Measurements from ENCODE around the gene GRAMD1B. TPM values are rescaled to one million over a fixed set of nuclear protein-coding genes. Genes with fewer than 3 reads are reported as not detected.

The GRAMD1B gene
- total RNA-seq, 5 donors from 2014 or later (not counting 1 experiment from before 2014, with no cell fraction given) = 8.6 to 15.6 (median 10.5) TPM

DNA sequence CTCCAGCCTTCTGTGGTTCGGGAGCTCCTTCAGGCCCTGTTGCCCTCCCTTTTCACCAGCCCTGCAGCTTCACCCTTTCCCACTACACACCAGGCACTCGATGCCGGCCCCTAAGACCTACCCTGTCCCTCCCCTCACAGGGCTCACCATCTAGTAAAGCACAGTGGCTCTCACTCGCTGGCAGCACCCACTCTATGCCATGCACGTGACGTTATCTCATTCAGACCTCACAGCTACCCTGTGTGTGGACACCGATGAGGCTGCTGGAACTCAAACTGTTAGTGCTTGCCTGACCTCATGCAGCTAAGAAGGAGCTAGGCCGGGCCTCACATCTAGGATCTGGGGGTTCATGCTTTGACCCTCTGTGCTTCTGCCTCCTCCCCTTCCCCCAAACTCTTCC, 178.9 kb downstream of the GRAMD1B start:
- H3K27ac Mint-ChIP-seq = no peak overlapping the region
- peaks cover 44% of the 10 kb centered on the region for H3K36me3 Mint-ChIP-seq

GRCh38 chr11:123611698-123612097, 181.6 kb downstream of the GRAMD1B start:
- H3K4me3 ChIP-seq (ENCODE audit: control insufficient read depth in 1 of 2, extremely low read depth in 1 of 2, low read length in 1 of 2) = no peak overlapping the region
- H3K27ac ChIP-seq (ENCODE audit: low read length) = no peak overlapping the region
- H3K27me3 ChIP-seq (replicated peaks in 1 of 2; ENCODE audit: control insufficient read depth in 2 of 2, extremely low read depth in 1 of 2, insufficient read depth in 2 of 2, low read length in 1 of 2) = no peaks in the 10 kb centered on the region
- Mint-ChIP-seq H3K27me3 (no peaks in the 10 kb centered on the region), H3K9me3 (no peaks in the 10 kb centered on the region), H3K27ac (no peak overlapping the region), H3K4me3 (no peak overlapping the region), H3K36me3 (peaks cover 56% of the 10 kb centered on the region), H3K4me1 (no peaks in the 10 kb centered on the region)
- peaks cover 8 to 47% of the 10 kb centered on the region in 2 donors for H3K36me3 ChIP-seq (ENCODE audit: control insufficient read depth in 2 of 2, extremely low read depth in 1 of 2, insufficient read depth in 1 of 2, low read length in 1 of 2)
- H3K4me1 ChIP-seq (ENCODE audit: control insufficient read depth in 1 of 2, extremely low read depth in 1 of 2, insufficient read depth in 2 of 2, low read length in 2 of 2) = no peaks in the 10 kb centered on the region
- no peak for ATAC-seq (replicated peaks in 1 of 4)
- CTCF ChIA-PET = no interaction called here
- POLR2A ChIA-PET = interaction anchor here in 1 of 2 donors (0.5 kb wide), 1 partner anchor 77 kb away, joined by 4 read pairs; no protein-coding TSS in a partner anchor
- no peak for DNase-seq
- no peaks in the 10 kb centered on the region for H3K9me3 ChIP-seq
- WGBS (ENCODE audit: insufficient coverage) = 96% methylated on average over 4 of the region's 4 CpGs

More for the DNA sequence above, 178.9 kb downstream of the GRAMD1B start:
- no peak for DNase-seq
- no peaks in the 10 kb centered on the region for H3K27me3 ChIP-seq (replicated peaks in 1 of 2; ENCODE audit: control insufficient read depth in 2 of 2, extremely low read depth in 1 of 2, insufficient read depth in 2 of 2, low read length in 1 of 2)
- CTCF ChIA-PET = interaction anchor here in 1 of 2 donors (1.0 kb wide), 1 partner anchor 32 kb away, joined by 3 read pairs; no protein-coding TSS in a partner anchor
- Mint-ChIP-seq H3K4me3 (no peak overlapping the region), H3K27me3 (no peaks in the 10 kb centered on the region), H3K9me3 (no peaks in the 10 kb centered on the region), H3K4me1 (no peaks in the 10 kb centered on the region)
- no peak overlapping the region for H3K4me3 ChIP-seq (ENCODE audit: control insufficient read depth in 1 of 2, extremely low read depth in 1 of 2, low read length in 1 of 2)
- ATAC-seq (replicated peaks in 1 of 4) = no peak
- POLR2A ChIA-PET = no interaction called here
- H3K27ac ChIP-seq (ENCODE audit: low read length) = no peak overlapping the region
- WGBS (ENCODE audit: insufficient coverage) = 96% methylated on average over 8 of the region's 8 CpGs
- no peaks in the 10 kb centered on the region for H3K4me1 ChIP-seq (ENCODE audit: control insufficient read depth in 1 of 2, extremely low read depth in 1 of 2, insufficient read depth in 2 of 2, low read length in 2 of 2)
- H3K36me3 ChIP-seq (ENCODE audit: control insufficient read depth in 2 of 2, extremely low read depth in 1 of 2, insufficient read depth in 1 of 2, low read length in 1 of 2) = peaks cover 9 to 44% of the 10 kb centered on the region in 2 donors
- no peaks in the 10 kb centered on the region for H3K9me3 ChIP-seq

GRCh38 chr11:123616505-123617198, 186.6 kb downstream of the GRAMD1B start:
- CTCF ChIA-PET = interaction anchor here in 1 of 2 donors (0.6 kb wide), 1 partner anchor 316 kb away, joined by 3 read pairs; no protein-coding TSS in a partner anchor
- Mint-ChIP-seq H3K27me3 (no peaks in the 10 kb centered on the region), H3K36me3 (peaks cover 57% of the 10 kb centered on the region), H3K9me3 (no peaks in the 10 kb centered on the region), H3K4me1 (no peaks in the 10 kb centered on the region), H3K4me3 (no peak overlapping the region), H3K27ac (no peak overlapping the region)
- Histone ChIP-seq H3K4me3 (ENCODE audit: control insufficient read depth in 1 of 2, extremely low read depth in 1 of 2, low read length in 1 of 2) (no peak overlapping the region), H3K27me3 (replicated peaks in 1 of 2; ENCODE audit: control insufficient read depth in 2 of 2, extremely low read depth in 1 of 2, insufficient read depth in 2 of 2, low read length in 1 of 2) (no peaks in the 10 kb centered on the region), H3K4me1 (ENCODE audit: control insufficient read depth in 1 of 2, extremely low read depth in 1 of 2, insufficient read depth in 2 of 2, low read length in 2 of 2) (no peaks in the 10 kb centered on the region), H3K36me3 (ENCODE audit: control insufficient read depth in 2 of 2, extremely low read depth in 1 of 2, insufficient read depth in 1 of 2, low read length in 1 of 2) (peaks cover 6 to 31% of the 10 kb centered on the region in 2 donors), H3K27ac (ENCODE audit: low read length) (no peak overlapping the region), H3K9me3 (no peaks in the 10 kb centered on the region)
- WGBS (ENCODE audit: insufficient coverage) = 97% methylated on average over 8 of the region's 11 CpGs
- POLR2A ChIA-PET = interaction anchor here (0.6 kb wide), 2 partner anchors 106 to 584 kb away, joined by 3 to 5 read pairs; no protein-coding TSS in a partner anchor
- ATAC-seq (replicated peaks in 1 of 4) = no peak
- DNase-seq = no peak

GRCh38 chr11:123622576-123622975, 192.5 kb downstream of the GRAMD1B start:
- H3K27ac ChIP-seq (ENCODE audit: low read length) = no peak overlapping the region
- H3K27me3 Mint-ChIP-seq = no peaks in the 10 kb centered on the region
- peaks cover 8 to 10% of the 10 kb centered on the region in 2 donors for H3K36me3 ChIP-seq (ENCODE audit: control insufficient read depth in 2 of 2, extremely low read depth in 1 of 2, insufficient read depth in 1 of 2, low read length in 1 of 2)
- no peak overlapping the region for H3K4me3 ChIP-seq (ENCODE audit: control insufficient read depth in 1 of 2, extremely low read depth in 1 of 2, low read length in 1 of 2)
- no peaks in the 10 kb centered on the region for H3K4me1 ChIP-seq (ENCODE audit: control insufficient read depth in 1 of 2, extremely low read depth in 1 of 2, insufficient read depth in 2 of 2, low read length in 2 of 2)
- ATAC-seq (replicated peaks in 1 of 4) = no peak
- no peaks in the 10 kb centered on the region for H3K9me3 Mint-ChIP-seq
- DNase-seq = no peak
- ChIA-PET CTCF (no interaction called here), POLR2A (no interaction called here)
- H3K36me3 Mint-ChIP-seq = peaks cover 45% of the 10 kb centered on the region
- WGBS (ENCODE audit: insufficient coverage) = no CpG with 5 or more reads among the region's 9 CpGs
- H3K9me3 ChIP-seq = no peaks in the 10 kb centered on the region
- H3K27ac Mint-ChIP-seq = no peak overlapping the region
- H3K4me3 Mint-ChIP-seq = no peak overlapping the region
- H3K4me1 Mint-ChIP-seq = no peaks in the 10 kb centered on the region
- no peaks in the 10 kb centered on the region for H3K27me3 ChIP-seq (replicated peaks in 1 of 2; ENCODE audit: control insufficient read depth in 2 of 2, extremely low read depth in 1 of 2, insufficient read depth in 2 of 2, low read length in 1 of 2)

DNA sequence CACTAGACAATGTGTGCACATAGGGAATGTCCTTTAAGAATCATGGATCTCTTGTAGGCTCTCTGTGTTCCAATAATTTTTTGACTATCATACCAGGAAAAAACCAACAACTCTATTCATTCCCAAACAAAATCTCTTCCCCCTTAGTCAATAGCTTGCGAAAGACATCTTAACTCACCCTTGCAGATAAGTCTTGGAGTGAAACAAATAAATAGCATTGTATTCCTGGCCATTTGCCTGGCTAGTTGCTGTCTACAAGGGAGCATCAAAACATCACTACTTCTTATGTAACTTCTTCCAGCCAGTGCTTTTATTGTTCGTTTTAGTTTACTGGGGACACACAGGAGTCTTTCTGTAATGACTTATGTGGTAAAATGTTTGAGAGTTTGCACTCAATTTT, 194.9 kb downstream of the GRAMD1B start:
- Histone ChIP-seq H3K4me1 (ENCODE audit: control insufficient read depth in 1 of 2, extremely low read depth in 1 of 2, insufficient read depth in 2 of 2, low read length in 2 of 2) (no peaks in the 10 kb centered on the region), H3K9me3 (no peaks in the 10 kb centered on the region), H3K4me3 (ENCODE audit: control insufficient read depth in 1 of 2, extremely low read depth in 1 of 2, low read length in 1 of 2) (no peak overlapping the region), H3K36me3 (ENCODE audit: control insufficient read depth in 2 of 2, extremely low read depth in 1 of 2, insufficient read depth in 1 of 2, low read length in 1 of 2) (peaks cover 0 to 7% of the 10 kb centered on the region in 2 donors), H3K27ac (ENCODE audit: low read length) (no peak overlapping the region), H3K27me3 (replicated peaks in 1 of 2; ENCODE audit: control insufficient read depth in 2 of 2, extremely low read depth in 1 of 2, insufficient read depth in 2 of 2, low read length in 1 of 2) (no peaks in the 10 kb centered on the region)
- POLR2A ChIA-PET = no interaction called here
- CTCF ChIA-PET = no interaction called here
- Mint-ChIP-seq H3K4me3 (no peak overlapping the region), H3K4me1 (no peaks in the 10 kb centered on the region), H3K36me3 (peaks cover 24% of the 10 kb centered on the region), H3K9me3 (no peaks in the 10 kb centered on the region), H3K27ac (no peak overlapping the region), H3K27me3 (peaks cover under 1 to 3% of the 10 kb centered on the region in 2 donors)
- WGBS (ENCODE audit: insufficient coverage) = no CpG with 5 or more reads among the region's 2 CpGs
- DNase-seq = no peak
- ATAC-seq (replicated peaks in 1 of 4) = no peak

- ChIA-PET CTCF (interaction anchor here in 1 of 2 donors (0.8 kb wide), 1 partner anchor 78 kb away, joined by 3 read pairs; no protein-coding TSS in a partner anchor), POLR2A (interaction anchor here in 1 of 2 donors (0.7 kb wide), 1 partner anchor 63 kb away, joined by 3 read pairs; no protein-coding TSS in a partner anchor)
- Mint-ChIP-seq H3K36me3 (peaks cover 13% of the 10 kb centered on the region), H3K4me3 (no peak overlapping the region), H3K9me3 (no peaks in the 10 kb centered on the region), H3K27me3 (peaks cover 8 to 10% of the 10 kb centered on the region in 2 donors), H3K27ac (no peak overlapping the region), H3K4me1 (no peaks in the 10 kb centered on the region)
- ATAC-seq (replicated peaks in 1 of 4) = no peak
- Histone ChIP-seq H3K27me3 (replicated peaks in 1 of 2; ENCODE audit: control insufficient read depth in 2 of 2, extremely low read depth in 1 of 2, insufficient read depth in 2 of 2, low read length in 1 of 2) (peaks cover 0 to 3% of the 10 kb centered on the region in 2 experiments), H3K4me3 (ENCODE audit: control insufficient read depth in 1 of 2, extremely low read depth in 1 of 2, low read length in 1 of 2) (no peak overlapping the region), H3K36me3 (ENCODE audit: control insufficient read depth in 2 of 2, extremely low read depth in 1 of 2, insufficient read depth in 1 of 2, low read length in 1 of 2) (peaks cover 0 to 7% of the 10 kb centered on the region in 2 donors), H3K27ac (ENCODE audit: low read length) (no peak overlapping the region), H3K9me3 (no peaks in the 10 kb centered on the region), H3K4me1 (ENCODE audit: control insufficient read depth in 1 of 2, extremely low read depth in 1 of 2, insufficient read depth in 2 of 2, low read length in 2 of 2) (no peaks in the 10 kb centered on the region)
- 51% methylated on average over 7 of the region's 10 CpGs for WGBS (ENCODE audit: insufficient coverage)
- DNase-seq = no peak
Measured at GRCh38 chr11:123628936-123629683, 199.0 kb downstream of the GRAMD1B start.

Measured in T-cell (primary cell).